DMS79 treated with DMSO at 0.1 percent for 48 hours (cell line): ENCODE results near the gene CNTNAP2.

Source experiments
- DNase-seq: peaks from one replicate; lab custom pipeline; 2025; lab: John Stamatoyannopoulos, UW

The CNTNAP2 gene

DNA sequence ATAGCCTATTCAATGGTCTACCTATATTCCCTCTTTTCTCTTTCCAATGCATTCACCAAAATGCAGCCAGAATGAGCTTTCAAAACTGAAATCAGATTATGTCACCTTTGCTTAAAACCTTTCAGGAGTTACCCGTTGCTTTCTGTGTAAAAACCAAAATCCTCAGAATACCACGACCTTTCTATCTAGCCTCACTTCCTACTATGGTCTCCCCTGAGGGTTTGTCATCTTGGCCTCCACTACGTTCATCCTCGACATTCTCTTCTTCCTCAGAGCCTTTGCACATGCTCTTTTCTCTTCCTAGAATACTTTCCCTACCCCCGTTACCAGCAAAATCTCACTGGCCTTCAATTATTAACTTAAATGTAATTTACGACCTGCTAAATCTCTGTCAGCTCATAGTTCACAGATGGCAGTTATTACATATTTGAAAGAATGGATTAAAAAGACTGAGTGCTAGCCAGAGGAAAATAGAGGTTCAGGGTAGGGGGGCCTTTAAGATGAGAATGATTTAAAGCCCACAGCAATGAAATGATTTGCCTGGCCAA, 2093.1 kb downstream of the CNTNAP2 start:
- DNase-seq = no peak

DNA sequence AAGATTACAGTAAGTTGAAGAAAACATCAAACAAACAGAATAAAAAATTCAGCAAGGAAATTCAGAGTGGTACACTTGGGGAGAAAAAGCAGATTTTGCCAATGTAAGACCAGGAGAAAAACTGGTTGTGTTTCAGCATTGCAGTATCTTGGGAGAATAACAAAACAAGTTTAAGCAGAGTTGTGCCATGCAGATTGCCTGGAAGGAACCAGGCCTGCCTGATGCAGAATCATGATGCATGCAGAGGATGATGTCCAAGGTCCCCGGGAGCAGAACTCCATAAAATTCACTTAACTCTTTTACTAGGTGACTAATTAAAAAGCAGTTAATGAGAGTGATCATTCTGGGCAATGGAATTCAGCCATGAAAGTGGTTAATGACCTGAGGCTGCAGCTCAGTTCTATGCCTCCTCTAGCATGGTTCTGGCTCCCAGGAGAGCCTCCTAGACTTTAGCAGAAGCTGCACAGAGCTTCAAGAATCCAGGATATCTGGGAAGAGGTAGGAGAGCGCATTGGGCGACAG, 2094.3 kb downstream of the CNTNAP2 start:
- DNase-seq = no peak

DNA sequence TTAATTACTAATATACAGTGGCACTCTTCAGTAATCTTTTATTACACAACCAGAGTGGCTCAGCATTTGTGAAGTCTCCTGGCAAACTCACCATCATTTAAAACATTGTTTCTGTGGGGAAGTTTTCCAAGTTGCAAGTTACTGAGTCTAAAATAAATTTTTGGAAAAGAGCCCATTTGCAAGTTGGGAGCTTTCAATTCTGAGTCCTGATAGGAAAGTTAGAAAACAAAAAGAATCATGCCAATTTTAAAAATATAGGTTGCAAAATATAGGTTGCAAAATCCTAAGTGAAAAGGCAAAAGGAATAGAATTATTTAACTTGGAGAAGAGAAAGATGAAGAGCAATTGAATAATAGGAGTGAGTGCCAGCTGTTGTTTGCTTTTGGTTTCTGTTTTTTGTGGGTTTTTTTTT, 2095.1 kb downstream of the CNTNAP2 start:
- DNase-seq = peak; percentile 16

GRCh38 chr7:148212731-148213130, 2096.1 kb downstream of the CNTNAP2 start:
- no peak for DNase-seq

DNA sequence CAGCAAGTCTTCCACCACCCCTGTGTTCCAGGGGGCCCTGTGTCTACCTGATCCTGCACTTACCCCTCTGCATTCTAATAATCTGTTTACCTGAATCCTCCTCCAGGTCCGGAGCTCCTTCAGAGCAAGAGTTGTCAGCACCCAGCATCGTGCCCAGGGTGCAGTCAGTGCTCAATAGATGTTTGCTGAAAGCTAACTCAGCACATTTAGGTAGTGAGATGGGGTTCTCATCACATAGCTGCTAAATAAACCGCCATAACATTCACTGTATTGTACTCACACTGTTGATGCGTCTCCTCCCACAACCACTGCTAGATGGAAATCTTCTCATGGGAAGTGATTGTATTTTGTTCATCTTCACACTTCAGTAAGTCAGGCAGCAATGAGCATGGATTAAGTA, 2097.5 kb downstream of the CNTNAP2 start:
- no peak for DNase-seq

- DNase-seq = no peak
These were observed 2102.0 kb downstream of the CNTNAP2 start for GRCh38 chr7:148218603-148219002.

GRCh38 chr7:148222721-148223120, 2106.1 kb downstream of the CNTNAP2 start:
- DNase-seq = no peak

DNA sequence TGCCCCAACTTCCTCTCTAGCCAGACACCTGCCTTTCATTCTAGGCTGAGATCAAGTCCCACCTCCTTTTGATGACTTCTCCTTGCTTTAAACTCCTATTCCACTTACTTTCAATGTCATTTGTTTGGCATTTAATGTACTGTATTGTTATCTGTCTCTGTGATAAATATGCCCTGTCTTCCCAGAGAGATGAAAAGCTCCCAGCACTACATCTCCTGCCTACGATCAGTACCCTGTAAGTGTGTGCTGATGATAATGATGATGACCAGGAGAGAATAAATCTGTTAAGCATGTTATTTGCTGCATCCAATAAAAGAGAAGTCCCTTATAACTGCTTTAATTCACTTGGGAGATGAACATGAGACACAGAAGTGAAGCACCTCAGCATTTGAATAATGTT, 2106.6 kb downstream of the CNTNAP2 start:
- DNase-seq = no peak

GRCh38 chr7:148223738-148224137, 2107.1 kb downstream of the CNTNAP2 start:
- DNase-seq = no peak

- DNase-seq = peak; percentile 27
These were observed 2113.7 kb downstream of the CNTNAP2 start for GRCh38 chr7:148230296-148230695.

DNA sequence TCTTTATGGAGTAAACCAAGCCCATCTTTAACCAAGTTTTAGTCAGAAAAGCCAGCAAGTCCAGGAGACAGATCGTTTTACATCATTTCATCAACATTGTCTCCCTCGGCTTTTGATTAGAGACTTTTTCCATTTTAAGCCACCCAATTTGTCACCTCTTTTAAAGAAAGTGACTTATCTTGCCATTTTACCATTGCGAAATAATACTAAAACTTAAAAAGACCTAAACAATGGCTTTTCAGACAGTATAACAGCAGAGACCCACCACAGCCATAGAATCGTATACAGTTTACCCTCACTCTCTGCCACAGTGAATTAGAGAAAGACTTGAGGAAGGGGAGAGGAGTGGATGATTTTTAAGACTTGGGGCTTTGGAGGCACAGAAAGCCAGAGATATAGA, 2114.3 kb downstream of the CNTNAP2 start:
- no peak for DNase-seq

DNA sequence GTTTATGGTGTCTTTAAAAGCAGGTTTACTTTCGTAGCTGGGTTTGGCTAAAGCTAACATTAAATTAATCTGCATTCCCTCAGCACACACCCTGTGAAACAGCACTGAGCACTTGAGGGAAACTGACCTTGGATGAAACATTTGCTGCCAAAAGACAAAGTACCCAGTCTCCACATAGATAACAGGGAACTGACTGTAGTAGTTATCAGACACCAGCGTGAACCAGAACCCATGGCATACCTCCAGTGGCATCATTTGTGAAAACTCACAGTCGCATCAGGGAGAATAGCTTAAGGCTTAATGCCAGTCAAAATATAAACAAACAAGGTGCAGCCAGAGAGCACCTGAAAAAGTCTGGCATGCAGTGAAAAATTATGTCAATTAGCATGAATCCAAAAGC, 2116.2 kb downstream of the CNTNAP2 start:
- DNase-seq = no peak

DNA sequence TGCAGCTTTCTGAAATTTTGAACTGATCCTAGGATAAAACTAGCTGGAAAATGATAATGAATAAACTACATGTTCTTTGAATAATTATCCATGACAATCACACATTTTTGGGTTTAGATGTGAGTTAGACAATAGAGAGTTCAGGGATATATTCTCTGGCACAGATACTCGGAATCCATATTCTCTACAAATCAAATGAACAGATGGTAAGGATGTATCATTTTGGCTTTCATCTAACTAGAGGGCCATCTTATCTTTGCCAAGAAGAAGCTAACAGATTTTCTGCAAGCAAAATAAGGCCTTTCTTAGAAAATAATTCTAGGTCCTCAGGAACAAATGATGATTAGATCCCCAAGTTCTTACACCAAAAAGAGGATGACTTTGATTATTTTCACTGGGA, 2118.1 kb downstream of the CNTNAP2 start:
- no peak for DNase-seq

DNA sequence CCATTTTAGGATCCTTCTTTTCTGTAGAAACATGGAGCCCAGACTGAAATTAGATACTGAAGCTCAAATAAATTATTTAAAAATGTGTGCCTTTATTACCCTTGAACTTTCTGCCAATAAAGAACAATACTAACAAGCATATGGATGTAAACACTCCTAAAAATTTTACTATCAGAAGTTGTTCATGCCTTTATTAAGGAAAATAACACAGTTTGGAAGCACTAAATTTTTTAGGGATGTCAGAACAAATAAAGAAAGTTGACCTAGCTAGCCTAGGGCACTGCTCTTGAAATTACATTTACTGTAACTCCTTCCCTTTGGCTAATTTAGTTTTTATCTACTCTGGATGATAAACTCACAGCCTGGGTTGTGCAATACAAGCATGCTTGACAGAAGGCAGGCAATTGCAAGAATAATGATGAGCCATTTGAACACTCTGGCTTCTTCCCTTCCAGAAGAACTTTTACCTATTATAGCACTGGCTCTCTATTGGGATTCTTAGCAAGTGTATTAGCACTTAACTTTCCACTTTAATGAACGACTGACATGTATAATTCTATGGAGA, 2122.2 kb downstream of the CNTNAP2 start:
- no peak for DNase-seq

- DNase-seq = no peak
These were observed 2125.2 kb downstream of the CNTNAP2 start for GRCh38 chr7:148241700-148242293.

DNA sequence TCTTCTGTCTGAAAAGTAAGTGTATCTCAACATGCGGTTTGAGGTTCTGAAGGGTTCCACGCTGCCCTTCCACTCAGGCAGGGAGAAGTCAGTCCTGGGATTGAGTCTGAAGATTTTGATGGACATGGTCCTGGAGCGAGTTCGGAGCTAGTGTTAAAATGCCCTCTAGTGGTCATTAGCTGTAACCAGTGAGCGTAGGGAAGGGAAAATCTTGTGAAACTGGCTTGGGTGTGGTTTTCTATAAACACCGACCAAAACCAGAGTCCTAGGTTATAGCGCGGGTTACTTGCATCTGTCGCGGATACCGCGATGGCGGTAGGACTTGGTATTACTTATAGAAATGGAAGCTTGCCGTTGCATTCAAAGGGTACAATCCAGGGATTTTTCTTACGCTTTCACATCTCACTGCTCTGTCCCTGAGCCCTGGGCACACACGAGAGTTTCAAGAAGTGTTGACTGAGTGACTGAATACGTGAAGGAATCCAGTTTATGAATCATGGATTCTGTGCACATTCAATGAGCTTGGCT, 2125.8 kb downstream of the CNTNAP2 start:
- peak; percentile 6 for DNase-seq

- no peak for DNase-seq
These were observed 2128.8 kb downstream of the CNTNAP2 start for GRCh38 chr7:148245381-148245780.

- no peak for DNase-seq
These were observed 2137.0 kb downstream of the CNTNAP2 start for GRCh38 chr7:148253629-148254028.

GRCh38 chr7:148255333-148255732, 2138.7 kb downstream of the CNTNAP2 start:
- DNase-seq = no peak

- DNase-seq = no peak
These were observed 2139.8 kb downstream of the CNTNAP2 start for GRCh38 chr7:148256433-148256832.

DNA sequence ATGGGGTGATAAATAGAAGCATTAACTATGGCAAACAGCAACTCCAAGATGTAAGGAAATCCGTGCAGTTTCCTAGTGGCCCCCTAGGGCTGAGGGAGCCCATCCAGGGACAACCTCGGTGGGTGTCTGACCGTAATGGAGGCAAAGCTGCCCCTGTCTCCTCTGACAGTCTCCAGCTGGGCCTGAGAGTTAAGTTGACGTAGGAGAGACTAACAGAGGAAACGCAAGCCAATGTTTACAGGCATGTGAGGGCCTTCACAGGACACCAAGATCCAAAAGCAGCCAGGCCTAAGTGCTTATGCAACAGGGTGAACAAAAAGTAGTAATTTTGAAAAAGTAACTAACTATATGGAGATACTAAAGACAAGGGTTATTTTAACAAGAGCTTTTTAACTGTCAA, 2144.0 kb downstream of the CNTNAP2 start:
- no peak for DNase-seq

- DNase-seq = no peak
These were observed 2144.9 kb downstream of the CNTNAP2 start for GRCh38 chr7:148261523-148261922.

DNA sequence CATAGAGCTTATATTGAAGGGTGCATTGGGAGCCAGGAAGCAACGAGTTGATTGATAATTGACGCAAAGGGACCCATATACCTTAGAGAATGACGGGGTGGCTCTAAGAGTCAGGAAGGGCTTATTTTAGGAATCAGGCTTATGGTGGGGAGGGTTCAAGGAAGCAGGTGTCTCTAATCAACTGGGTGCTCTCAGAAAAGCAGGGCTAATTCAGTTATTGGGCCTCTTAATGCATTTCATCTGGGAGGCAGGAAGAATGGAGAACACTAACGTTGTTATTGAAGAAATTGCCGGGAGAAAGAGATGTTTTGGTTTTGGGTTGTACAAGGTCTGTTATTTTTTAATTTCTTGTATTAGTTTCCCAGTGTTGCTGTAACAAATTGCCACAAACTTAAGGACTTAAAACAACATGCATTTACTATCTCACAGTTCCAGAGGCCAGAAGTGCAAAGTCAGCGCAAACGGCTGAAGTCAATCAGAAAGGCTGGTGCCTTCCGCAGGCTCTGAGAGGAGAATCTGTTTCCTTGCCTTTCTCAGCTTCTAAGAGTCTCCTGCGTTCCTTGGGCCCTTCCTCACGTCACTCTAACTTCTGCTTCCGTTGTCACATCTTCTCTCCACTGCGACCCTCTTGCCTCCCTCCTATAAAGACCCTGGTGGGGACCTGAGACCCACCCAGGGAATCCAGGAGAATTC, 2145.5 kb downstream of the CNTNAP2 start:
- no peak for DNase-seq
